ENCODE results near the gene ST6GAL2. TPM values are rescaled to one million over a fixed set of nuclear protein-coding genes. Genes with fewer than 3 reads are reported as not detected.

The ST6GAL2 gene
- total RNA-seq, 3 donors from 2014 or later: 2.3 to 2.8 TPM; not detected in 1

DNA sequence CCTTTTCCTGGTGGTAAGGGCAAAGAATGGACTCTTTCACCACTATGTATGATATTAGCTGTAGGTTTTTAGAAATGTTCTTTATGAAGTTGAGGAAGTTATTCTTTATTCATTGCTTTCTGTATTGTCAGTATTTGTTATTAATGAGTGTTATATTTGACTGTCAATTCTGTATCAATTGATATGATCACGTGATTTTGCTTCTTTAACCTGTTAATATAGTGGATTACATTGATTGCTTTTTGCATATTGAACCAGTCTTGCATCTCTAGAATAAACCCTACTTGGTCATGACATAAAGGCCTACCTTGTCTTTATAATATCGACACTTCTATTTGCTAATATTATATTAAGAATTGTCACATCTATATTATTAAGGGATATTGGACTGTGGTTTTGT is 18.3 kb upstream of the ST6GAL2 start:
- Histone ChIP-seq H3K27ac (no peak overlapping the region), H3K4me3 (no peak overlapping the region), H3K27me3 (no peaks in the 10 kb centered on the region), H3K9me3 (peaks cover 0 to 2% of the 10 kb centered on the region in 2 donors), H3K4me1 (no peaks in the 10 kb centered on the region), H3K36me3 (no peaks in the 10 kb centered on the region)
- DNase-seq (ENCODE audit: low spot score in 2 of 2): no peak
- intact Hi-C loops (cut with DNase I; ENCODE audit: low total_unique reads): no loop called here
- TF ChIP-seq, protein P1, sequence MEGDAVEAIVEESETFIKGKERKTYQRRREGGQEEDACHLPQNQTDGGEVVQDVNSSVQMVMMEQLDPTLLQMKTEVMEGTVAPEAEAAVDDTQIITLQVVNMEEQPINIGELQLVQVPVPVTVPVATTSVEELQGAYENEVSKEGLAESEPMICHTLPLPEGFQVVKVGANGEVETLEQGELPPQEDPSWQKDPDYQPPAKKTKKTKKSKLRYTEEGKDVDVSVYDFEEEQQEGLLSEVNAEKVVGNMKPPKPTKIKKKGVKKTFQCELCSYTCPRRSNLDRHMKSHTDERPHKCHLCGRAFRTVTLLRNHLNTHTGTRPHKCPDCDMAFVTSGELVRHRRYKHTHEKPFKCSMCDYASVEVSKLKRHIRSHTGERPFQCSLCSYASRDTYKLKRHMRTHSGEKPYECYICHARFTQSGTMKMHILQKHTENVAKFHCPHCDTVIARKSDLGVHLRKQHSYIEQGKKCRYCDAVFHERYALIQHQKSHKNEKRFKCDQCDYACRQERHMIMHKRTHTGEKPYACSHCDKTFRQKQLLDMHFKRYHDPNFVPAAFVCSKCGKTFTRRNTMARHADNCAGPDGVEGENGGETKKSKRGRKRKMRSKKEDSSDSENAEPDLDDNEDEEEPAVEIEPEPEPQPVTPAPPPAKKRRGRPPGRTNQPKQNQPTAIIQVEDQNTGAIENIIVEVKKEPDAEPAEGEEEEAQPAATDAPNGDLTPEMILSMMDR (IDR thresholded peaks at IDR 0.05): no peak
- TF ChIP-seq POLR2AphosphoS5 (IDR thresholded peaks at IDR 0.05): no peak
- no peak for TF ChIP-seq POLR2A (IDR thresholded peaks at IDR 0.05)

DNA sequence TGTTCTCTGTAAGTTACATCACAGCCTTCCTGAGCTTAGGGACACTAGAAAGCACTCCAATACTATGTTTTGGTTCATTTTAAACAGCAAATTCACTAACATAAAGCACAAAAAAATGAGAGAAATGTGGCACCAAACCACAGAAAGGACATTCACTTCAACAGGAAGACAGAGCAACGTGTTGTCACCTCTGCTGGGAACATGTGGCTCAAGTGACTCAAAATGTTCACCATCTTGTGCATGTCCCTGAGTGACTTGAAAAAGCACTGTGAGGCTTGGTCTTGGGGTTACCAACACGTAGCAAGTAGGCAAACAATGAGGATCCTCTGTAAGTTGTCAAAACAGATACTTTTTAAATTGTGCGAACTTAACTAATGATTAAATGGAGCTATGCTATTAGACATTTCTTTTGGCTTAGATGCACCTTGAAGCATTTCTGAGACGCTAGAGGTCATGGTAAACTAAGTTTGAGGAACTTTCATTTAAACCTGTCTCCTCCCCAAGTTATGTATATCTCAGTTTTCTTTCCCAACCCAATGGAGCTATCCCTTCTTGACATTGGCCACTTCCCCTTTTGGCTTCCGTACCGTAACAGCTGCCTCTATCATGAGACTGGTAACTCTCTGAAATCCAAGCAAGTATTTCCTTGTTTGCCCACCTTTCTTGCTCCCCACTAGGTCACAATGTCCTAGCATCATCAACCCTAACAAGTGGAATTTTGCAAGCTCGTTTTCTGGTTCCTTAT is 14.0 kb upstream of the ST6GAL2 start:
- TF ChIP-seq POLR2A (IDR thresholded peaks at IDR 0.05) (no peak), POLR2AphosphoS5 (IDR thresholded peaks at IDR 0.05) (no peak)
- TF ChIP-seq, protein P1 (IDR thresholded peaks at IDR 0.05): no peak
- DNase-seq (ENCODE audit: low spot score in 2 of 2): no peak
- intact Hi-C loops (cut with DNase I; ENCODE audit: low total_unique reads): loop anchor here (2.0 kb wide), 1 partner anchor 19 kb away; no protein-coding TSS in a partner anchor
- H3K36me3 ChIP-seq: no peaks in the 10 kb centered on the region
- H3K4me3 ChIP-seq: no peak overlapping the region
- no peak overlapping the region for H3K27ac ChIP-seq
- no peaks in the 10 kb centered on the region for H3K4me1 ChIP-seq
- H3K27me3 ChIP-seq: no peaks in the 10 kb centered on the region
- peaks cover 0 to 2% of the 10 kb centered on the region in 2 donors for H3K9me3 ChIP-seq

DNA sequence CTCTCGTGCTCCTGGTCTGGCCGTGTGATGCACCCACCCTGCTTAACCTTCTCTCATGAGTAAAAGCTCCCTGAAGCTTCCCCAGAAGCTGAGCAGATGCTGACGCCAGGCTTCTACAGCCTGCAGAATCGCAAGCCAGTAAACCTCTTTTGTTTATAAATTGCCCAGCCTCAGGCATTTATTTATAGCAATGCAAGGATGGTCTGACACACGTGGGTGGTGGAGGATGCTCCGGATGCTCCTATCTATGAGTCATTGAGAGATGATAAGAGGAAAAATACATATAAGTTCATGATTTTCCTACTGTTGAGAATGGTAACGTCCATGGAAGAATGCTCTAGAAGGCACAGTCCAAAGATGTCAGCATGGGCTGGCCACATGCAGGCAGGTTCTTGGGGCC is 8.6 kb upstream of the ST6GAL2 start:
- intact Hi-C loops (cut with DNase I; ENCODE audit: low total_unique reads): no loop called here
- H3K36me3 ChIP-seq: no peaks in the 10 kb centered on the region
- TF ChIP-seq, protein P1 (IDR thresholded peaks at IDR 0.05): no peak
- TF ChIP-seq POLR2AphosphoS5 (IDR thresholded peaks at IDR 0.05) (no peak), POLR2A (IDR thresholded peaks at IDR 0.05) (no peak)
- DNase-seq (ENCODE audit: low spot score in 2 of 2): no peak
- no peak overlapping the region for H3K27ac ChIP-seq
- no peaks in the 10 kb centered on the region for H3K9me3 ChIP-seq
- H3K4me3 ChIP-seq: no peak overlapping the region
- no peaks in the 10 kb centered on the region for H3K4me1 ChIP-seq
- no peaks in the 10 kb centered on the region for H3K27me3 ChIP-seq

DNA sequence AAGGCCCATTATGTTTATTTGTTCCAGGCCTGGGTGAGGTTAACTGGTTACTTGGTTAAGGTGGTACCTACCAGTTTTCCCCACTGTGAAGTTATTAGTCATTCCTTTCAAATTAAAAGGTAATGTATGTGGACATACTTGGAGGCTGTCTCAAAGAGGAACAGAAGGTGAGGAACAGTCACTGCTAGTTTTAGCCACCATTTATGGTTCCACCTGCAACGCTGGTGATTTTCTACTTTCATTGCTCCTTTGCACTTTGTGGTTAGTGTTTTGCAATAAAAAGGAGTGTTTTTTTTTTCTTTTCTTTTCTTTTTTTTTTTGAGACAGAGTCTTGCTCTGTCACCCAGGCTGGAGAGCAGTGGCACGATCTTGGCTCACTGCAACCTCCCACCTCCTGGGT is 6.1 kb upstream of the ST6GAL2 start:
- Histone ChIP-seq H3K4me3 (no peak overlapping the region), H3K4me1 (no peaks in the 10 kb centered on the region)
- intact Hi-C loops (cut with DNase I; ENCODE audit: low total_unique reads): no loop called here

DNA sequence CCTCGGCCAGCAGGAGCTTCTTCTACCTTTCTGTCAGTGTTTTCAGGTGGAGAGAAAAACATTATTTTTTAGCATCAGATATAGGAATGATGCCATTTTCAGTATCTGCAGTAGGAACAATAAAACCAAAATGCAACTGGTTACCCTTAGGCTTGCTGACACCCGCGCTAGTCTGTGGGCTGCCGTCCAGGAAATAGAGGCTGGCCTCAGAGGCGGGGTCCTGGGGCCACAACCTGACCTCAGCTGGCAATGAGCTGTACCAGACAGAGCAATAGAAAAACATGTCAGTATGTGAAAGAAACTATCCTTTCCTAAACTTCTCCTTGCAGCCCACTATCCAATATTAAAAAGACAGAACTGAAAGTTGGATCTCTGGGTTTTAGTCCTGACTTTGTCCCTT is 4.6 kb upstream of the ST6GAL2 start:
- no peak for DNase-seq (ENCODE audit: low spot score in 2 of 2)
- Histone ChIP-seq H3K27me3 (peaks cover 4 to 8% of the 10 kb centered on the region in 2 donors), H3K27ac (no peak overlapping the region), H3K4me3 (no peak overlapping the region), H3K36me3 (no peaks in the 10 kb centered on the region), H3K4me1 (no peaks in the 10 kb centered on the region), H3K9me3 (no peaks in the 10 kb centered on the region)
- TF ChIP-seq, protein P1 (IDR thresholded peaks at IDR 0.05): no peak
- TF ChIP-seq POLR2A (IDR thresholded peaks at IDR 0.05) (no peak), POLR2AphosphoS5 (IDR thresholded peaks at IDR 0.05) (no peak)
- intact Hi-C loops (cut with DNase I; ENCODE audit: low total_unique reads): no loop called here

More for the DNA sequence above, 6.1 kb upstream of the ST6GAL2 start:
- no peaks in the 10 kb centered on the region for H3K36me3 ChIP-seq
- no peaks in the 10 kb centered on the region for H3K9me3 ChIP-seq
- TF ChIP-seq POLR2AphosphoS5 (IDR thresholded peaks at IDR 0.05) (no peak), POLR2A (IDR thresholded peaks at IDR 0.05) (no peak)
- TF ChIP-seq, protein P1 (IDR thresholded peaks at IDR 0.05): no peak
- peaks cover 0 to 3% of the 10 kb centered on the region in 2 donors for H3K27me3 ChIP-seq
- no peak for DNase-seq (ENCODE audit: low spot score in 2 of 2)
- H3K27ac ChIP-seq: no peak overlapping the region

Data from breast epithelium (tissue), 4 donors.